Fibroblast of pulmonary artery (primary cell): Measurements from ENCODE around the gene PLCXD3.

Experiments
- DNase-seq: peaks from one replicate; pipeline ENCODE4 v3.0.0-alpha.2; 2010; ENCODE audit warnings: low read depth
- H3K4me3 ChIP-seq: replicated peaks from 2 replicates; pipeline ENCODE4 v1.5.1; 2011; ENCODE audit warnings: low read depth, mild to moderate bottlenecking, control low read depth, low read length, moderate library complexity
- CTCF ChIP-seq: IDR thresholded peaks from 2 replicates; pipeline ENCODE4 v1.5.1; 2011; ENCODE audit warnings: mild to moderate bottlenecking, control low read depth, low read length, inconsistent platforms; ENCODE audit errors: missing control alignments

PLCXD3 gene

DNA sequence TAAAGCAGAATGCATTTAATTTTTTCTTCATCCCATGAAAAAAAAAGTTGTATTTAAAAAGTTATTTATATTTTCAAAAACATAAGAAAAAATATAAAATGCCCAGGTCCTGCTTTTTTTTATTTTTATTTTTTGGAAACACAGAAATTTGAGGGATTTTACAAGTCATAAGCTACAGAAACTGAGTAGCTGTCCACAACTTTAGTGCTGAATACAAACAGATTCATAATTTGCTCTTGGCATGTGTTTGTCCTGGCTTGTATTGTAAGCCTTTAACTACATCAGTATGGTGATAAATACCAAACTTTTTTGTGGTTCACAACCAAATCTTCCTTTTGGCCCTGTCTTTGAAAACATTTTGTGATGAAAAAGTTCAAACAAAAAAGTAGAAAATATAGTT is 7.5 kb upstream of the PLCXD3 start:
- no peak overlapping the region for H3K4me3 ChIP-seq
- TF ChIP-seq CTCF: no peak
- peak; percentile 68 for DNase-seq

DNA sequence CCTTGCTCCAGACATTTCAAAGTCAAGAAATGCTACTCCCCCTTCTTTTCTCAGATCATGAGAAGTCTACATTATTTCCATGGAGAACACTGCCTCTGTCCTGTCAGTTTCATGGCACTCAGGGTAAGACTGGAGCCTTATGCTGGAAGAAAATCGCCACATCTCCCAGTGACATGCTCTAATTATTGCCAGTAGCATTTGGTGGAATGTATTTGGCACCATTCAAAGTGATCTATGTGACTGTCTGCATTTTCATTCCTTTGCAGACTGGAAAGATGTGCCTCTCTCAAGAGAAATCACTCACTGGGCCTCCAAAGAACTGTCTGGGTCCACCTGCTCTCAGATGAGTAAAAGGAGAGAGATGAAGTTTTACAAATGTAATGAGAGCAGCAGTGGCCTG is 840 bp upstream of the PLCXD3 start:
- H3K4me3 ChIP-seq: peak overlapping the region; percentile 83
- DNase-seq: no peak
- no peak for TF ChIP-seq CTCF

DNA sequence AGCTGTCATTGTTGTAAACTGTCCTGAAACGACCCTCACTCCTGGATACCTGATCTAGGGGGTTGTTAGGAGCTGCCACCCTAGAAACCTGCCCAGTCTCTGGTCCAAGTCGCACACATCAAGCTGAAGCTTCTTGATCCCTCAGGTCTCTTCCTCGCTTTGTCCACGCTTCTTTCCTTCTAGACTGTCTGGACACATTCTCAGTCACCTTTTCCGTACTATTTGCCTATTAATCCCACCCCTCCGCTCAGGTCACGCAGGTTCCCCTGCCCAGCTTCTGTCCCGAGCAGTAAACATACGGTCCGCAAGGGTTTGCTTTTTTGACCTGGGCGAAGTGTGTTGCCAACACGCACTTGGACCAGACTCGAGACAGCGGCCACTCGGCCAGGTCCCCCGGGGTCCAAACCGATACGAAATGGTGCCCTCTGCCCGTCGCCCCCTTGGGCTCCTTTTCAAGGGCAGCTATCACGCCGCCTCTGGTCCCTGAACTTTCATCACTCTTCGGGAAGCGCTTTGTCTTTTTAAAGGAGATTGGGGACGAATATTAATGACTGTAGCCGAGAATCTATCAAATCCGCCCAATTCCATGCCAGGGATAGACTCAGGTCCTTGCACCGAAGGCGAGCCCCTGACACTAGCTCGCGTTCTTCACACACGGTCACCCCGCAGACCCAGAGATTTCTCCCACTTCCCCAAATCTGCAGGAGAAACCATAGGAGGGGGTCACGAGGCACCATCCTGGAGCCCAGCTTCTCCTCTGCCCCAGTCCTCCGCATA is 814 bp downstream of the PLCXD3 start:
- no peak for DNase-seq
- no peak for TF ChIP-seq CTCF
- H3K4me3 ChIP-seq: peak overlapping the region; percentile 83

DNA sequence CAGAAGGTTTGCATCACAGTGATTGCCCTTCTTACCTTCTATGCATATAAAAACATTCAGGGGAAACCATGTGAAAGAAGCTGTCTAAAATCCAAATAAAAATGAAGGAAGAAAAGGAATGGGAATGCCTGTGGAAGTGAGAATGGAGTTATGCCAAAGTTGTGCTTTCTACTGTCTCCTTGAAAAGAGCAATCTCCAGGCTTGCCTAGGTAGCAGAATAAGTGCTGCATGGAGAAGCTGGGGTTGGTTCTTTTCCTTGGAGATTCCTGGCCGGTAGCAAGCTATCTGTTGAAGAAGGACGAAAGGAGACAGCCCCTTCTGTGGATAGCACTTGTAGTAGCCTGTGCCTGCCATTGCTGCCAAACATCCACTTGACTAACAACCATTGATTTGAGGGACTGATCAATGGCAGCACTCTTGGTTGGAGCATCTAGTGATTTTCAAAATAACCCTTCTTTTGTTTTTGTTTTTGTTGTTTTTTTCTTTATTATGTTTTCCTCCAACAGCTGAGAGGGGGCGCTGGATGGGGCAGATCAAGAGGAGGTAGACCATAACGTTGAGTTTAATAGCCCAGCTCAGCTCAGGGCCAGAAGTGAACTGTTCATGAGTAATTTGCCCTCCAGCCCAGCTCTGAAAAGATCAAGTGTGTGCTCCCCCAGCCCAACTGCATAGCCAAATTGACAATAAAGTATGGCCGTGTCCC is 1.6 kb downstream of the PLCXD3 start:
- peak overlapping the region; percentile 83 for H3K4me3 ChIP-seq

DNA sequence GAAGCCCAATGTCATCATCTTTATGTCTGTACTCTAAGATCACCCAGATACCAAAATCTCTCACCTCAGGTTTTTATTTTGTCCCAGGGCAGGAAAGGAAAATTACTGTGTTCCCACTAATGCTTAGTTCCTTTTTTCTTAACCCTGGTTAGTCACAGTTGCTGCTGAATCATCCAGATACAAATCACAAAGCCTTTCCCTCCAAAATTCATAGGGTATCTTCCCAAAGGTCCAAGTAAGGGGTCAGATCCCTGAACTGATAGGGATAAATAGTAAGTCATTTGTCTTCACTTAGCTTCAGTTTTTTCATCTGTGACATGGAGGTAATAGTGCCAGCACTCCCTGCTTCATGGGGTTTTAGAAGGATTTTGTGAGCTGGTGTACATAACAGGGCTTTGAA is 2.2 kb downstream of the PLCXD3 start:
- no peak for DNase-seq
- peak overlapping the region; percentile 83 for H3K4me3 ChIP-seq
- no peak for TF ChIP-seq CTCF

More for the DNA sequence above, 1.6 kb downstream of the PLCXD3 start:
- DNase-seq: peak; percentile 16
- TF ChIP-seq CTCF: peak; percentile 4

GRCh38 chr5:41507501-41507900 is 2.9 kb downstream of the PLCXD3 start:
- peak overlapping the region; percentile 83 for H3K4me3 ChIP-seq
- DNase-seq: no peak
- no peak for TF ChIP-seq CTCF
